Measurements from ENCODE around the gene LRPAP1. TPM values are rescaled to one million over a fixed set of nuclear protein-coding genes. Genes with fewer than 3 reads are reported as not detected.
"Not testable (repeated sequence)": the region's sequence is repeated elsewhere in the genome, so short reads cannot be mapped to it uniquely, and the experiment has no call there.

Gene LRPAP1
- total and polyA plus RNA-seq, 2 donors = 52.5 to 67.7 TPM

DNA sequence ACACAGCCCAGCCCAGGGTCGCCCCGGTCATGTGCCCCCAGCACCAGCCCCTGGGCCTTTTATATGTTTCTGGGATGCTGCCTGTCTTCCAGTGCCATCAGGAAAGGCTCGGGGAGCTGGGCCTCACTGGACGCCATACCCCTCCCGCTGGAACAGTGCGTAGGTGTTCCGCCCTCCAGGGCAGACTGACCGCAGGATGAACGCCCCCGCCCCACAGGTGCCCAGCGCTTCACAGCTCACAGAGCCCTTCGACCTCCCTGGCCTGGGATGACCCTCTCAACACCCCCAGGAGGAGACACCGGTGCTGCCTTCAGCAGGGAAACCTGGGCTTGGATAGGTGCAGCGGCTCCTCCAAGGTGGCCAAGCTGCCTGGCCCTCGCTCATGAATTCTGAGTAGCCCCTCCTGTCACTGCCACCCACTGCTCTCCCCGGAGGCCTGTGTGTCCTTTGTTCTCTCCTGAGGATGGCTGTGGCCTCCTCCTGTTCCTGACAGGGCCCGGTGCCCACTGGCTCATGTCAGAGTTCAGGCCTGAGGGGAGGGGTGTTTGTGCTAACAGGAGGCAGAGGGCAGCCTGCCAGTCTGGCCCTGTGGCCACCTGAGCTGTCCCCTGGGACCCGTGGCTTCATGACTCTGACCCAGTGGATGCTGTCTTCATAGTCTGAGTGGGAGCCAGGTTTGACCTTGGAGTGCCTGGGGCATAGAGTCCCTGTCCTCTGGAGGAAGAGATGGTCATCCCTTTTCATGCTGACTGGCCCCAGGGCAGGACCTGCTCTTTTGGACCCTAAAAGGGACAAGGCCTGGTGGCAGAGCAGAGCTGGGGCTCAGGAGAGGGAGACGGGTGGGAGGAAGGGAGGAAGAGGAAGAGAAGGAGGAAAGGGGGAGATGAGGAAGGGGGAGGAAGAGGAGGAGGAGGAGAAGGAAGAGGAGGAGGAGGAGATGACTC is 43.5 kb upstream of the LRPAP1 start:
- H3K4me1 ChIP-seq (ENCODE audit: control insufficient read depth in 2 of 2, insufficient read depth in 2 of 2, low read length in 2 of 2); DNase-seq (ENCODE audit: low read depth in 6 of 9, low spot score in 9 of 9); H3K27ac ChIP-seq (ENCODE audit: low read depth in 1 of 2, low read length in 1 of 2); H3K27me3 ChIP-seq (ENCODE audit: control insufficient read depth in 2 of 2, insufficient read depth in 1 of 2, low read length in 1 of 2); H3K4me3 ChIP-seq (ENCODE audit: low read length in 2 of 2); H3K9me3 ChIP-seq (ENCODE audit: control insufficient read depth in 2 of 2, insufficient read depth in 1 of 2, low read length in 1 of 2); H3K36me3 ChIP-seq (ENCODE audit: control insufficient read depth in 2 of 2, insufficient read depth in 2 of 2, low read length in 1 of 2): not testable (repeated sequence)
- WGBS = 84% methylated on average over 19 of the region's 19 CpGs

DNA sequence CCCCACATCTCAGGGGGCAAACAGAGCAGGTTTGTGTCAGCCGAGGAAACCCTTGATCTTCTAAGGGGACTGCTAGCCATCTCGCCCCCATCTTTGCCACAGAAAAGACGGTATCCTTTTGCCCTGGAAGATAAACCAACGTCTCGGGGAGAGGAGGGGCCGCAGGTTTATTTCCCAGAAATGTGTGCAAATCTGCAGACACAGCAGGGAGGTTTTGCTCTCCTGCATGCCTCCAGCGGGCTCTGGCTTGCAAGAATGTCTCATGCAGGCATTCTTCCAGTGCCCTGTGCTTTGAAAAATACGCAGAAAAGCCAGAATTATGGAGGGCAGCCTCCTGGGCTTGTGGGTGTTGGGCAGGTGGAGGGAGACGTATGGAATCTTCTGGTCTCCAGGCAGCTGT is 42.6 kb upstream of the LRPAP1 start:
- not testable (repeated sequence) for H3K4me3 ChIP-seq (ENCODE audit: low read length in 2 of 2); H3K9me3 ChIP-seq (ENCODE audit: control insufficient read depth in 2 of 2, insufficient read depth in 1 of 2, low read length in 1 of 2); H3K27ac ChIP-seq (ENCODE audit: low read depth in 1 of 2, low read length in 1 of 2); H3K4me1 ChIP-seq (ENCODE audit: control insufficient read depth in 2 of 2, insufficient read depth in 2 of 2, low read length in 2 of 2); DNase-seq (ENCODE audit: low read depth in 6 of 9, low spot score in 9 of 9); H3K27me3 ChIP-seq (ENCODE audit: control insufficient read depth in 2 of 2, insufficient read depth in 1 of 2, low read length in 1 of 2); H3K36me3 ChIP-seq (ENCODE audit: control insufficient read depth in 2 of 2, insufficient read depth in 2 of 2, low read length in 1 of 2)
- 86% methylated on average over 9 of the region's 9 CpGs for WGBS

DNA sequence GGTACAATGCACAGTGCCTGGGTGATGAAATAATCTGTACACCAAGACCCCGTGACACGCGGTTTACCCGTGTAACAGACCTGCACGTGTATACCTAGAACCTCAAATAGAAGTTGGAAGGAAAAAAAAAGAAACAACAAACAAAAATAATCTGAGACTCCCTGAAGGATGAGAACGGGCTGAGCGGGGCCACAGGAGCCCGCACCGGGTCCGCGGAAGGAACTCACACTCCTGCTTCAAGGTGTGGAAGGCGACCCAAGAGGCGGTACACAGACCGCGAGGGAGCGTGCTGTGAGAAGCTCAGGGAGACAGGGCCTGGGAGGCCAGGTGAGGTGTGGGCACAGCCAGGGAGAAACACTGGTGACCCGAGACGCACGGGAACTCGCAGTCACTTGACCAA is 42.1 kb upstream of the LRPAP1 start:
- H3K27me3 ChIP-seq (ENCODE audit: control insufficient read depth in 2 of 2, insufficient read depth in 1 of 2, low read length in 1 of 2); H3K4me3 ChIP-seq (ENCODE audit: low read length in 2 of 2); H3K27ac ChIP-seq (ENCODE audit: low read depth in 1 of 2, low read length in 1 of 2); H3K4me1 ChIP-seq (ENCODE audit: control insufficient read depth in 2 of 2, insufficient read depth in 2 of 2, low read length in 2 of 2); DNase-seq (ENCODE audit: low read depth in 6 of 9, low spot score in 9 of 9); H3K36me3 ChIP-seq (ENCODE audit: control insufficient read depth in 2 of 2, insufficient read depth in 2 of 2, low read length in 1 of 2); H3K9me3 ChIP-seq (ENCODE audit: control insufficient read depth in 2 of 2, insufficient read depth in 1 of 2, low read length in 1 of 2): not testable (repeated sequence)
- 96% methylated on average over 20 of the region's 20 CpGs for WGBS

DNA sequence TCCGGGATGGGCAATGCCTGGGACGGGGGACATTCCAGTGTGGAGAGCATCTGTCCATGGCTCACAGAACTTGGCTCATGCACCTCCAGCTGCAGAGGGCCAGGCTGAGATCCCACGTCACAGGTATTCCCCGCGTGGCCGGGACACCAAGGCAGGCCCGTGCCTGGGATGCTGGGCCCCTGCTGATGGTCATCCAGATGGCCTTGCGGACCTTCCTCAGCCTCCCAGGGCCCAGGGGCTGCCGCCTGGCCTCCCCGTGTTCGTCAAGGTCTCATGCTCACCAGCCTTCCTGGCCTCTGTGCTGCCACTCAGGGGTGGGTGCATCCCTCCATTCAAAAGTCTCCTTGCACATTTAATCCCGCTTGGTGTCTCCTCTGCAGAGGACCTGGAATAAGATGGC is 40.9 kb upstream of the LRPAP1 start:
- no peak overlapping the region for H3K27ac ChIP-seq (ENCODE audit: low read depth in 1 of 2, low read length in 1 of 2)
- H3K4me1 ChIP-seq (ENCODE audit: control insufficient read depth in 2 of 2, insufficient read depth in 2 of 2, low read length in 2 of 2) = no peaks in the 10 kb centered on the region
- no peak overlapping the region for H3K4me3 ChIP-seq (ENCODE audit: low read length in 2 of 2)
- 93% methylated on average over 12 of the region's 12 CpGs for WGBS
- no peaks in the 10 kb centered on the region for H3K27me3 ChIP-seq (ENCODE audit: control insufficient read depth in 2 of 2, insufficient read depth in 1 of 2, low read length in 1 of 2)
- H3K9me3 ChIP-seq (ENCODE audit: control insufficient read depth in 2 of 2, insufficient read depth in 1 of 2, low read length in 1 of 2) = no peaks in the 10 kb centered on the region
- DNase-seq (ENCODE audit: low read depth in 6 of 9, low spot score in 9 of 9) = no peak
- H3K36me3 ChIP-seq (ENCODE audit: control insufficient read depth in 2 of 2, insufficient read depth in 2 of 2, low read length in 1 of 2) = no peaks in the 10 kb centered on the region

DNA sequence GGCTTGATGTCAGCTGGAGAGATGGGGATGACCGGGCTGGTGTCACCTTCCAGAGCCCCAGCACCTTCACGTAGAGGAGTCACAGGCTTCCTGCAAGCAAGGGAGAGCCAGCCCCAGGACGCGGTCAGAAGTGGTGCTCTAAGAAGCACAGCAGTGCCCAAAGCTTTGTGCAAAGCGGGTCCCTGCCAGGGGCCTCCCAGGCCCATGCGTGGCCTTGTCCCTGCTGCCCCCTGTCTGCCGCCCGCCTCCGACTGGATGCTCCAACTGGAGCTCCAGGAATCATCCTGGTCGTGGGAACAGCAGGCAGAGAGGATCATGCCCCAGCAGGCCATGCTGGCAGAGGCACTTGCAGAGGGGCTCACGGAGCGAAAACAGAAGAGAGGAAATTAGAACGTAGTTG is 40.1 kb upstream of the LRPAP1 start:
- WGBS = 68% methylated on average over 13 of the region's 13 CpGs
- H3K4me3 ChIP-seq (ENCODE audit: low read length in 2 of 2) = no peak overlapping the region
- no peaks in the 10 kb centered on the region for H3K36me3 ChIP-seq (ENCODE audit: control insufficient read depth in 2 of 2, insufficient read depth in 2 of 2, low read length in 1 of 2)
- no peak overlapping the region for H3K27ac ChIP-seq (ENCODE audit: low read depth in 1 of 2, low read length in 1 of 2)
- H3K9me3 ChIP-seq (ENCODE audit: control insufficient read depth in 2 of 2, insufficient read depth in 1 of 2, low read length in 1 of 2) = no peaks in the 10 kb centered on the region
- H3K4me1 ChIP-seq (ENCODE audit: control insufficient read depth in 2 of 2, insufficient read depth in 2 of 2, low read length in 2 of 2) = no peaks in the 10 kb centered on the region
- H3K27me3 ChIP-seq (ENCODE audit: control insufficient read depth in 2 of 2, insufficient read depth in 1 of 2, low read length in 1 of 2) = no peaks in the 10 kb centered on the region
- no peak for DNase-seq (ENCODE audit: low read depth in 6 of 9, low spot score in 9 of 9)

DNA sequence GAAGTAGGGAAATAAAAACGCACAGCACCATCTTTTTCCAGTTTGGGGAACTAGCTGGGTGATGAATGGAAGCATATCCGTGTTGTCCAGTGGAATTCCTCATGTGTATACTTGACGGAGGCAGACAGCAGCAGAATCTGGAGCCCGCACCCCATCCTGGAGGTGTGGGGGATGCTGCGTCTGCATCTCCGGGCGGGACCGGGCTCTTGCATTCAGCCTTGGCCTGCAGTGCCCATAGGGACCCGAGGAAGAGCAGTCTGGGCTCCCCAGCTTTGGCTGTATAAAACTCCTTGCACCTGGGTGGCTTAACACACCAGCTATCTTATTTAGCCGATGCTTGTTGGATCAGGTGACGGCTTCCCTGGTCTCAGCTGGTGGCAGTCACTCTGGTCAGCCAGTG is 39.7 kb upstream of the LRPAP1 start:
- Histone ChIP-seq H3K36me3 (ENCODE audit: control insufficient read depth in 2 of 2, insufficient read depth in 2 of 2, low read length in 1 of 2) (no peaks in the 10 kb centered on the region), H3K27me3 (ENCODE audit: control insufficient read depth in 2 of 2, insufficient read depth in 1 of 2, low read length in 1 of 2) (no peaks in the 10 kb centered on the region), H3K4me1 (ENCODE audit: control insufficient read depth in 2 of 2, insufficient read depth in 2 of 2, low read length in 2 of 2) (no peaks in the 10 kb centered on the region), H3K9me3 (ENCODE audit: control insufficient read depth in 2 of 2, insufficient read depth in 1 of 2, low read length in 1 of 2) (no peaks in the 10 kb centered on the region), H3K4me3 (ENCODE audit: low read length in 2 of 2) (no peak overlapping the region), H3K27ac (ENCODE audit: low read depth in 1 of 2, low read length in 1 of 2) (no peak overlapping the region)
- 91% methylated on average over 11 of the region's 11 CpGs for WGBS
- DNase-seq (ENCODE audit: low read depth in 6 of 9, low spot score in 9 of 9) = no peak

DNA sequence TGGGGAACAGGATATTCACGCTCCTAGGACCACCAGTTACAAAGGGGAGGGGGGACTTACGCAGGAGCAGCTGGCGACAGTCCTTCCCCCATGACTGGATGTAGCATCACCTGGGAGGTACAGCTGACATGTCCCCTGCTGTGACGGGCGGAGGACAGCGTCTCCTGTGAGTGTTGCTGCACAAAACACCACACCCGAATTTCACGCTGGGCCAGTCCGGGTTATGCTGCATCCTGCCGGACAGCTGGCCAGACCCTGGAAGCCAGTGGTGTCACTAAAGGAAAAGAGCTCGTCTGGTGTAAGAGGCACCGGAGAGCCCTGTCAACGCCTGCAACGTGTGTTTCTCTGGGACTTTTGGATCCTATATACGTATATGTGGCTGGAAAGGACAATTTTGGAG is 38.7 kb upstream of the LRPAP1 start:
- 81% methylated on average over 15 of the region's 15 CpGs for WGBS
- not testable (repeated sequence) for H3K36me3 ChIP-seq (ENCODE audit: control insufficient read depth in 2 of 2, insufficient read depth in 2 of 2, low read length in 1 of 2); H3K4me1 ChIP-seq (ENCODE audit: control insufficient read depth in 2 of 2, insufficient read depth in 2 of 2, low read length in 2 of 2); H3K4me3 ChIP-seq (ENCODE audit: low read length in 2 of 2); H3K27me3 ChIP-seq (ENCODE audit: control insufficient read depth in 2 of 2, insufficient read depth in 1 of 2, low read length in 1 of 2); H3K9me3 ChIP-seq (ENCODE audit: control insufficient read depth in 2 of 2, insufficient read depth in 1 of 2, low read length in 1 of 2); H3K27ac ChIP-seq (ENCODE audit: low read depth in 1 of 2, low read length in 1 of 2); DNase-seq (ENCODE audit: low read depth in 6 of 9, low spot score in 9 of 9)

DNA sequence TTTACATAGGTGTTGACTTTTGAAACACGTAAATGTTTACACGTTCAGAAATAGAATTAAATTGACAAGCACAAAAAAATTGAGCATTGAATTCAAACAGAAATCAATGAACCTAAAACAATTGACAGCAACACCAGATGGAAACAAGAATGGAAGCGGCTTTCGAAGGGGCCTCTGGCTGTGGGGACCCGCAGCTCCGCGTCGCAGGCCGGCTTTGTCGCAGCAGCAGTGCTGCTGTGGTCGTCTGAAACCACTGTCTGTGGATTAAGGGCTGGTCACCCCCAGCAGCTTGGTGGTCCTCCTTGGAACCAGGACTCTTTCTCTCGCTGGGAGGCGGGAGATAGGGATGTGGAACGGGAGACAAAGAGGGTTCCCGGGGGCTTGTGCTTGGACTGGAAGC is 37.4 kb upstream of the LRPAP1 start:
- H3K27me3 ChIP-seq (ENCODE audit: control insufficient read depth in 2 of 2, insufficient read depth in 1 of 2, low read length in 1 of 2); H3K27ac ChIP-seq (ENCODE audit: low read depth in 1 of 2, low read length in 1 of 2); DNase-seq (ENCODE audit: low read depth in 6 of 9, low spot score in 9 of 9); H3K36me3 ChIP-seq (ENCODE audit: control insufficient read depth in 2 of 2, insufficient read depth in 2 of 2, low read length in 1 of 2); H3K4me3 ChIP-seq (ENCODE audit: low read length in 2 of 2); H3K4me1 ChIP-seq (ENCODE audit: control insufficient read depth in 2 of 2, insufficient read depth in 2 of 2, low read length in 2 of 2); H3K9me3 ChIP-seq (ENCODE audit: control insufficient read depth in 2 of 2, insufficient read depth in 1 of 2, low read length in 1 of 2): not testable (repeated sequence)
- 87% methylated on average over 15 of the region's 15 CpGs for WGBS

DNA sequence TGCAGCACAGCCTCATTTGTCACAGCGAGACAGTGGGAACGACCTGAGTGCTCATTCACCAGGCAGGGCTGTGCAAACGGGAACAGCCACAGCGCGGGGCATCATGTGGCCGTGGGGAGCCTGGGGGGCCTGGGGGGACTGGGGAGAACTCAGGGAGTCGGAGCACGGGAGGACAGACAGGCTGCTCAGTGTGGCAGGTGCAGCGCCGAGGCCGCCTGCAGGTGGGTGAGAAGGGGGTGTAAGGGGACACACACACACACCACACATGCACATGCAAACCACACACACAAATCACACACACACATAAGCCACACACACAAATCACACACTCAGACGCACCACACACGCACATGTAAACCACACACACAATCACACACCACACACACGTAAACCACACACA is 34.5 kb upstream of the LRPAP1 start:
- WGBS = 77% methylated on average over 14 of the region's 14 CpGs
- DNase-seq (ENCODE audit: low read depth in 6 of 9, low spot score in 9 of 9); H3K4me1 ChIP-seq (ENCODE audit: control insufficient read depth in 2 of 2, insufficient read depth in 2 of 2, low read length in 2 of 2); H3K36me3 ChIP-seq (ENCODE audit: control insufficient read depth in 2 of 2, insufficient read depth in 2 of 2, low read length in 1 of 2); H3K27ac ChIP-seq (ENCODE audit: low read depth in 1 of 2, low read length in 1 of 2); H3K4me3 ChIP-seq (ENCODE audit: low read length in 2 of 2); H3K27me3 ChIP-seq (ENCODE audit: control insufficient read depth in 2 of 2, insufficient read depth in 1 of 2, low read length in 1 of 2); H3K9me3 ChIP-seq (ENCODE audit: control insufficient read depth in 2 of 2, insufficient read depth in 1 of 2, low read length in 1 of 2): not testable (repeated sequence)

Measured in thymus (tissue), 11 donors.